Measurements from ENCODE around the gene ELP2. TPM values are rescaled to one million over a fixed set of nuclear protein-coding genes. Genes with fewer than 3 reads are reported as not detected.
A peak's percentile ranks its signal among the peaks of the same experiment; 100 is the strongest.

ELP2 gene
- total and polyA plus RNA-seq, 9 of the 15 experiments (the other 6 are each of a cell fraction or from before 2014, with no cell fraction given): 76.8 to 192 (median 140) TPM

DNA sequence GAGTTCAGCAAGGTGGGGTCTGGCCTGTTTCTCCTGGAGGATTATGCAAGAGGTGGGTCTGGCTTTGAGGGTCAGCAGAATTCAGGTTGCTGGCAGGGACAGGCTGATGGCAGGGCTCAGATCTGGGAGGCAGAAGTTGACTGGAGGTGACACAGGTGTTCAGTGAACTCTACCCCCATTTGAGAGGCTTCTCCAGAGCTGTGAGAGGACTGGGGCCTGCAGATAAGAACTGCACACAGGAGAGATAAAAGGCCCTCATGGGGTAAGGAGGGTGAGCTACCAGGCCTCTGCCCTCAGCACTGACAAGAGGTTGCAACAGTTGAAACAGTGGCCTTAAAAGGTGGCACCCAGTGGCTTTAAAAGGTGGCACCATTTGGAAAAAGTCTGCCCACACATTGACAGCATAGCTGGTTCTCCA is 70.7 kb downstream of the ELP2 start:
- DNase-seq (ENCODE audit: extremely low read depth in 1 of 4, low spot score in 3 of 4) (peak; percentile 73 to 89 (median 84)), ATAC-seq (peak; percentile 83), FAIRE-seq (peak; percentile 86)
- in situ Hi-C loops (cut with MboI) (no loop called here), intact Hi-C loops (cut with micrococcal nuclease) (no loop called here)
- H3K4me3 ChIP-seq: no peak overlapping the region
- peak overlapping the region in 1 of 2 experiments; percentile 47; a peak in 3 of 4 replicates for H3K9ac ChIP-seq (ENCODE audit: insufficient read depth in 1 of 2, low read depth in 2 of 2, low read length in 2 of 2)
- H3K36me3 ChIP-seq (ENCODE audit: control insufficient read depth, insufficient read depth, low read length): peaks cover 11% of the 10 kb centered on the region
- H3K27me3 ChIP-seq (ENCODE audit: control insufficient read depth in 2 of 2, insufficient read depth in 2 of 2, low read length in 2 of 2): no peaks in the 10 kb centered on the region
- no peak overlapping the region for H2AFZ ChIP-seq (ENCODE audit: low read depth, low read length)
- peaks cover 12% of the 10 kb centered on the region; the same call in 1 of the 2 replicates for H4K20me1 ChIP-seq (replicated peaks; ENCODE audit: control insufficient read depth, insufficient read depth, low read length)
- peaks cover 7% of the 10 kb centered on the region for H3K9me1 ChIP-seq (ENCODE audit: control insufficient read depth, insufficient read depth, low read length)
- ChIA-PET CTCF (ENCODE audit: low intra/inter-chr PET ratio) (no interaction called here), POLR2A (interaction anchor here (0.6 to 4.5 kb wide), 9 partner anchors 10 to 204 kb away, joined by 3 to 35 read pairs (median 3); partner anchors contain the start of gene SLC39A6)
- peak overlapping the region; percentile 32; the same call in 1 of the 2 replicates for H3K4me2 ChIP-seq (ENCODE audit: insufficient read depth, low read length)
- no TSS peak for BruUV-seq (replicated peaks)
- H3K9me3 ChIP-seq (replicated peaks; ENCODE audit: control insufficient read depth, insufficient read depth, low read depth, low read length): no peaks in the 10 kb centered on the region
- peaks cover 15 to 17% of the 10 kb centered on the region in 2 experiments; a peak in 4 of 5 replicates for H3K4me1 ChIP-seq (replicated peaks in 1 of 2; ENCODE audit: control insufficient read depth in 2 of 2, insufficient read depth in 2 of 2, low read length in 2 of 2)
- H3K27ac ChIP-seq (ENCODE audit: extremely low read depth, low read depth, low read length): no peak overlapping the region; the same call in 2 of the 3 replicates
- H3K79me2 ChIP-seq (ENCODE audit: control insufficient read depth, insufficient read depth, low read length): no peaks in the 10 kb centered on the region
- TF ChIP-seq, protein P1, sequence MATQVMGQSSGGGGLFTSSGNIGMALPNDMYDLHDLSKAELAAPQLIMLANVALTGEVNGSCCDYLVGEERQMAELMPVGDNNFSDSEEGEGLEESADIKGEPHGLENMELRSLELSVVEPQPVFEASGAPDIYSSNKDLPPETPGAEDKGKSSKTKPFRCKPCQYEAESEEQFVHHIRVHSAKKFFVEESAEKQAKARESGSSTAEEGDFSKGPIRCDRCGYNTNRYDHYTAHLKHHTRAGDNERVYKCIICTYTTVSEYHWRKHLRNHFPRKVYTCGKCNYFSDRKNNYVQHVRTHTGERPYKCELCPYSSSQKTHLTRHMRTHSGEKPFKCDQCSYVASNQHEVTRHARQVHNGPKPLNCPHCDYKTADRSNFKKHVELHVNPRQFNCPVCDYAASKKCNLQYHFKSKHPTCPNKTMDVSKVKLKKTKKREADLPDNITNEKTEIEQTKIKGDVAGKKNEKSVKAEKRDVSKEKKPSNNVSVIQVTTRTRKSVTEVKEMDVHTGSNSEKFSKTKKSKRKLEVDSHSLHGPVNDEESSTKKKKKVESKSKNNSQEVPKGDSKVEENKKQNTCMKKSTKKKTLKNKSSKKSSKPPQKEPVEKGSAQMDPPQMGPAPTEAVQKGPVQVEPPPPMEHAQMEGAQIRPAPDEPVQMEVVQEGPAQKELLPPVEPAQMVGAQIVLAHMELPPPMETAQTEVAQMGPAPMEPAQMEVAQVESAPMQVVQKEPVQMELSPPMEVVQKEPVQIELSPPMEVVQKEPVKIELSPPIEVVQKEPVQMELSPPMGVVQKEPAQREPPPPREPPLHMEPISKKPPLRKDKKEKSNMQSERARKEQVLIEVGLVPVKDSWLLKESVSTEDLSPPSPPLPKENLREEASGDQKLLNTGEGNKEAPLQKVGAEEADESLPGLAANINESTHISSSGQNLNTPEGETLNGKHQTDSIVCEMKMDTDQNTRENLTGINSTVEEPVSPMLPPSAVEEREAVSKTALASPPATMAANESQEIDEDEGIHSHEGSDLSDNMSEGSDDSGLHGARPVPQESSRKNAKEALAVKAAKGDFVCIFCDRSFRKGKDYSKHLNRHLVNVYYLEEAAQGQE (IDR thresholded peaks at IDR 0.05; ENCODE audit: borderline replicate concordance): peak; percentile 8; the same call in 1 of the 2 replicates
- TF ChIP-seq, protein P1 (CRISPR knock-in tag; IDR thresholded peaks at IDR 0.05; ENCODE audit: low read depth): no peak
- peak; percentile 93; the same call in 1 of the 2 replicates for TF ChIP-seq CC2D1A (IDR thresholded peaks at IDR 0.05)
- TF ChIP-seq ZNF3 (CRISPR knock-in tag; IDR thresholded peaks at IDR 0.05): no peak
- TF ChIP-seq, protein P2, sequence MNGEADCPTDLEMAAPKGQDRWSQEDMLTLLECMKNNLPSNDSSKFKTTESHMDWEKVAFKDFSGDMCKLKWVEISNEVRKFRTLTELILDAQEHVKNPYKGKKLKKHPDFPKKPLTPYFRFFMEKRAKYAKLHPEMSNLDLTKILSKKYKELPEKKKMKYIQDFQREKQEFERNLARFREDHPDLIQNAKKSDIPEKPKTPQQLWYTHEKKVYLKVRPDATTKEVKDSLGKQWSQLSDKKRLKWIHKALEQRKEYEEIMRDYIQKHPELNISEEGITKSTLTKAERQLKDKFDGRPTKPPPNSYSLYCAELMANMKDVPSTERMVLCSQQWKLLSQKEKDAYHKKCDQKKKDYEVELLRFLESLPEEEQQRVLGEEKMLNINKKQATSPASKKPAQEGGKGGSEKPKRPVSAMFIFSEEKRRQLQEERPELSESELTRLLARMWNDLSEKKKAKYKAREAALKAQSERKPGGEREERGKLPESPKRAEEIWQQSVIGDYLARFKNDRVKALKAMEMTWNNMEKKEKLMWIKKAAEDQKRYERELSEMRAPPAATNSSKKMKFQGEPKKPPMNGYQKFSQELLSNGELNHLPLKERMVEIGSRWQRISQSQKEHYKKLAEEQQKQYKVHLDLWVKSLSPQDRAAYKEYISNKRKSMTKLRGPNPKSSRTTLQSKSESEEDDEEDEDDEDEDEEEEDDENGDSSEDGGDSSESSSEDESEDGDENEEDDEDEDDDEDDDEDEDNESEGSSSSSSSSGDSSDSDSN (IDR thresholded peaks at IDR 0.05; ENCODE audit: borderline replicate concordance in 1 of 2, low read depth in 2 of 2, low read length in 2 of 2): no peak
- peak in 1 of 2 experiments; percentile 80; a peak in 2 of 4 replicates for TF ChIP-seq RCOR1 (IDR thresholded peaks at IDR 0.05; ENCODE audit: borderline replicate concordance in 1 of 2, low read depth in 2 of 2, low read length in 2 of 2)
- TF ChIP-seq, protein P3, sequence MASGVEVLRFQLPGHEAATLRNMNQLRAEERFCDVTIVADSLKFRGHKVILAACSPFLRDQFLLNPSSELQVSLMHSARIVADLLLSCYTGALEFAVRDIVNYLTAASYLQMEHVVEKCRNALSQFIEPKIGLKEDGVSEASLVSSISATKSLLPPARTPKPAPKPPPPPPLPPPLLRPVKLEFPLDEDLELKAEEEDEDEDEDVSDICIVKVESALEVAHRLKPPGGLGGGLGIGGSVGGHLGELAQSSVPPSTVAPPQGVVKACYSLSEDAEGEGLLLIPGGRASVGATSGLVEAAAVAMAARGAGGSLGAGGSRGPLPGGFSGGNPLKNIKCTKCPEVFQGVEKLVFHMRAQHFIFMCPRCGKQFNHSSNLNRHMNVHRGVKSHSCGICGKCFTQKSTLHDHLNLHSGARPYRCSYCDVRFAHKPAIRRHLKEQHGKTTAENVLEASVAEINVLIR (CRISPR knock-in tag; IDR thresholded peaks at IDR 0.05): no peak
- peak; percentile 74 for TF ChIP-seq GATA2 (CRISPR knock-in tag; IDR thresholded peaks at IDR 0.05)
- peak; percentile 80 for TF ChIP-seq HMGN3 (IDR thresholded peaks at IDR 0.05; ENCODE audit: borderline replicate concordance, extremely low read depth, insufficient read length, low read depth, low read length)
- peak; percentile 33; the same call in 1 of the 2 replicates for TF ChIP-seq L3MBTL2 (IDR thresholded peaks at IDR 0.05)

Data from K562 (cell line).